ENCODE results near the gene RNF130. TPM values are rescaled to one million over a fixed set of nuclear protein-coding genes. Genes with fewer than 3 reads are reported as not detected.

The RNF130 gene
- total RNA-seq, 2 donors from 2014 or later: 83.8 to 116 TPM

GRCh38 chr5:180118391-180118791 lies 46.8 kb upstream of the RNF130 start:
- no peaks in the 10 kb centered on the region for H3K27me3 ChIP-seq (replicated peaks; ENCODE audit: insufficient read depth)
- H3K4me1 ChIP-seq (replicated peaks): no peaks in the 10 kb centered on the region
- 83% methylated on average over 9 of the region's 14 CpGs for WGBS
- no peaks in the 10 kb centered on the region for H3K9me3 ChIP-seq
- DNase-seq (ENCODE audit: low spot score): no peak
- intact Hi-C loops (cut with DNase I): no loop called here
- no peaks in the 10 kb centered on the region for H3K36me3 ChIP-seq
- H3K27ac ChIP-seq: no peak overlapping the region
- no peak overlapping the region for H3K4me3 ChIP-seq
- no peak for TF ChIP-seq POLR2AphosphoS5 (IDR thresholded peaks at IDR 0.05)
- no peak for TF ChIP-seq CTCF (IDR thresholded peaks at IDR 0.05)
- no peak for TF ChIP-seq POLR2A (IDR thresholded peaks at IDR 0.05)

DNA sequence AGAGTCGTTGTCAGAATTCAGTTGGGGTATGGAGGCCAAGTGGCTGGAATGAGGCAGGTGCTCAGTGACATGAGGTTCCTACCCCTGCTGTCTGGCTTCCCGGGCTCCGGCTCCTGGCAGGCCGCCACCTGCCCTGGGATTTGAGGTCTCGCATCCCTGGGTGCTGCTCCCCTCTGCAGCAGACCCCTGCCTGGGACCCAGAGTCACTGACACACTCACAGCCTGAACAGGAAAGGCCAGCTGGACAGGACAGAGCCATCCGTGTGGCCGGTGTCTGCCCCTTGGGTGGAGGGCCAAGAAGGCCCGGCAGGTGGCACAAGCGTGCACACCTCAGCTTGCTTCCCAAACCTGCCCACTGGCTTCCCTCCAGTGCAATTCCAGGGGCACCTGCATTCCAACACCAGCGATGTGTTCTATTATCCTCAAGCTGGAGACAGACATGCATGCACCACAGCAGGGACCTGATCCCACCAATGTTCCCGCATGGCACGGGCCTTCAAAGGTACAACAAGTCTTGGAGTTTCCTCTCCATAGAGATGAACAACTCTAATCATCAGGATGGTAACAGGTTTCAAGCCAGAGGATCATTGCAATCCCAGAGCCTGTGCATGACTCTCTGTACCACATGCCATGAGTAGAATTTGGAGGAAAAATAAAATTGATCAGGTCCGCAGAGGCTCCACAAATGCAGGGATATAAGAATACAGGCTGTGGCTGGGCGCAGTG lies 45.6 kb upstream of the RNF130 start:
- intact Hi-C loops (cut with DNase I): no loop called here
- Histone ChIP-seq H3K27ac (no peak overlapping the region), H3K9me3 (no peaks in the 10 kb centered on the region), H3K36me3 (no peaks in the 10 kb centered on the region), H3K4me1 (replicated peaks) (no peaks in the 10 kb centered on the region), H3K27me3 (replicated peaks; ENCODE audit: insufficient read depth) (no peaks in the 10 kb centered on the region), H3K4me3 (no peak overlapping the region)
- DNase-seq (ENCODE audit: low spot score): peak; percentile 17
- 72% methylated on average over 14 of the region's 14 CpGs for WGBS
- TF ChIP-seq CTCF (IDR thresholded peaks at IDR 0.05) (peak in 2 of 4 experiments; percentile 41 to 46), POLR2A (IDR thresholded peaks at IDR 0.05) (no peak), POLR2AphosphoS5 (IDR thresholded peaks at IDR 0.05) (no peak)

DNA sequence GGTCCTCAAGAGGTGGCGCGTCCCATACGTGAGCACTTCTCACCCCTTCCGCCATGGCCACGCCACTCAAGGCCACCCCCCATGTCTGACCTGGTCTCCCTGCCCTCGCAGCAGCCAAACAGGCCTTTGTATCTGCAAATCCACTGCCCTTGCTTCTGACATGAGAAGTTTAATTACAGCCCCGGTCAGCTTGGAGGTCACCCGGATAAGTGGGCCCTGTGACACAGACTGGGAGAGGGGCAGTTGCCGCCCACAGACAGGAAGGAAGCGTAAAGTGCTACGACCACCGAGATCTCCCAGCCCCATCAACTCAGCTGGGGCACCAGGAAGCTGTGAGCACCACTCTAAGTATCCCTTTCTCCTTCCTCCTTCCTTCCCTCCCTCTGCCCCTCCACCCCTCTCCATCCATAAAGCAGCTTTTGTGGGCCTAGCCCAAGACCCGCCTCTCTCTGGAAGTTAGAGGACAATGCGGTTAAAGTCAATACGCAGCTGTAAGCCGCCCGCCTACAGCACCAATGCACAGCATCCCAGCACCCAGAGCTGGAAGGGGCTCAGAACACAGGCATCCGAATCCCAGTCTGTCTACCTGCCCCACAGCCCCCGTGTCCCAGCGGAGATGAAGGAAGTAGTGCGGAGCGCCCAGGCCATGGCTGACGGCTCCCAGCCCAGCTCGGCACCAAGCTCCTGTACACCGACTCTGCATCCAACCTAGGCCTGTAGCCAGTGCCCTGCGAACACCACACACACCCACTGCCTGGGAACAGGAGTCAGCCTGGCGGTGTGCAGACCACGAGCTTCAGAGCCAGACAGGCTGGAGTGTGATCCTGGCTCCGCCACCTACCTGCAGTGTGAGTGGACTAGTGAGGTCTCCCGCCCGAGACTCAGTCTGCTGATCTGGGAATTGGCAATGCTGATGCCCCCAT lies 44.8 kb upstream of the RNF130 start:
- H3K9me3 ChIP-seq: no peaks in the 10 kb centered on the region
- H3K36me3 ChIP-seq: no peaks in the 10 kb centered on the region
- DNase-seq (ENCODE audit: low spot score): no peak
- no peaks in the 10 kb centered on the region for H3K27me3 ChIP-seq (replicated peaks; ENCODE audit: insufficient read depth)
- no peak overlapping the region for H3K4me3 ChIP-seq
- H3K4me1 ChIP-seq (replicated peaks): no peaks in the 10 kb centered on the region
- intact Hi-C loops (cut with DNase I): no loop called here
- TF ChIP-seq POLR2AphosphoS5 (IDR thresholded peaks at IDR 0.05) (no peak), CTCF (IDR thresholded peaks at IDR 0.05) (no peak), POLR2A (IDR thresholded peaks at IDR 0.05) (no peak)
- no peak overlapping the region for H3K27ac ChIP-seq
- WGBS: 80% methylated on average over 31 of the region's 31 CpGs

DNA sequence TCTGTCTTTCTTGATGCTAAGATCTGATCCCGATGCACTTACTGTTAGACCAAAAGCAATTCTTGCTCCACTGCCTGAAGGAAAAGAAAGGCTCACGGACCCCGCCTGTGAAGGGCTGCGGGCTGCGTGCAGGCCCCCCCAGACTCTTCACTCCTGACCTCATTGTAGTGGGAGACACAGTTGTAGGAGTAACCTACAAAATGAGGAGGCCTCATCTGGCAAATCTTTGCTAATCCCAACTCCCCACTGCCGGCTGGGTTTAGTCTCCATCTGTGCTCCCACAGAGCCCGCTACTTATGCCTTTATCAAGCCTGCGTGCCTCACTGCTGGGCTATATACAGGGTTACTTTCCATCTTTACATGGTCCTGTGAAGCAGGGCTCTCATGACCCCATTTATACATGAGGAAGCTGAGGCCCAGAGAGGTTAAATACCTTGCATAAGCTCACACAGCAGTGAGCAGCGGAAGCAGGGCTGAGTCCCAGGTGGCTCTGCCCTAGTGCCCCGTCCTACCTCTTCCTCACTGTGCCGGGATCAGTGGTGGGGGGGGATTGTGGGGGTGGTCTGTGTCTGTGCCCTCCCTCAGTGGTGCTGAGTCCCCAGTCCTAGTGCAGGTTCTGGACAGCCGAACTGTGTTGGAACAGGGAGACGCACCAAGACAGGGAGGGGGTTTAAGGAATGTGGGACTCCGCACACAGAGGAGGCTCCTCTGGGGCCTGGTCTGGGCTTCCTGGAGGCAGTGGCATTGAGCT lies 43.9 kb upstream of the RNF130 start:
- no peaks in the 10 kb centered on the region for H3K36me3 ChIP-seq
- H3K4me3 ChIP-seq: no peak overlapping the region
- TF ChIP-seq POLR2AphosphoS5 (IDR thresholded peaks at IDR 0.05): no peak
- no peak for TF ChIP-seq POLR2A (IDR thresholded peaks at IDR 0.05)
- no peak for TF ChIP-seq CTCF (IDR thresholded peaks at IDR 0.05)
- H3K27ac ChIP-seq: no peak overlapping the region
- H3K27me3 ChIP-seq (replicated peaks; ENCODE audit: insufficient read depth): no peaks in the 10 kb centered on the region
- DNase-seq (ENCODE audit: low spot score): no peak
- WGBS: 91% methylated on average over 14 of the region's 14 CpGs
- intact Hi-C loops (cut with DNase I): no loop called here
- no peaks in the 10 kb centered on the region for H3K9me3 ChIP-seq
- H3K4me1 ChIP-seq (replicated peaks): no peaks in the 10 kb centered on the region

All from prostate gland (tissue), 2 donors.